ENCODE results near the gene DPP10.

Gene DPP10

DNA sequence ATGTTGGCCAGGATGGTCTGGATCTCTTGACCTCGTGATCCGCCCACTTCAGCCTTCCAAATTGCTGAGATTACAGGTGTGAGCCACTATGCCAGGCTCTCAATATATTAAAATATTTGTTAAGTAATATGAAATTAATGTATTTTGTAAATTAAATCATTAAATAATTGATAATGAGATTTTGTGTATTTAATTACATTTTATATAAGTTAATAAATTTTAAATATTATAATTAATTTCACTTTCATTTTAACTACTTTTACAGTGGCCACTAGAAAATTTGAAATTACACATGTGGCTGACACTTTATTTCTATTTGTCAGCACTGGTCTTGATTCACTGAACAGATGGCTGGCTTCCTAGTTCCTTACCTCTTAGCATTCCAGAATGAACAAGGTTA lies 102.6 kb downstream of the DPP10 start:
- H3K4me3 ChIP-seq (ENCODE audit: low read depth, low read length), result no peak overlapping the region
- DNase-seq (ENCODE audit: low read depth), result no peak
- TF ChIP-seq, protein P1, sequence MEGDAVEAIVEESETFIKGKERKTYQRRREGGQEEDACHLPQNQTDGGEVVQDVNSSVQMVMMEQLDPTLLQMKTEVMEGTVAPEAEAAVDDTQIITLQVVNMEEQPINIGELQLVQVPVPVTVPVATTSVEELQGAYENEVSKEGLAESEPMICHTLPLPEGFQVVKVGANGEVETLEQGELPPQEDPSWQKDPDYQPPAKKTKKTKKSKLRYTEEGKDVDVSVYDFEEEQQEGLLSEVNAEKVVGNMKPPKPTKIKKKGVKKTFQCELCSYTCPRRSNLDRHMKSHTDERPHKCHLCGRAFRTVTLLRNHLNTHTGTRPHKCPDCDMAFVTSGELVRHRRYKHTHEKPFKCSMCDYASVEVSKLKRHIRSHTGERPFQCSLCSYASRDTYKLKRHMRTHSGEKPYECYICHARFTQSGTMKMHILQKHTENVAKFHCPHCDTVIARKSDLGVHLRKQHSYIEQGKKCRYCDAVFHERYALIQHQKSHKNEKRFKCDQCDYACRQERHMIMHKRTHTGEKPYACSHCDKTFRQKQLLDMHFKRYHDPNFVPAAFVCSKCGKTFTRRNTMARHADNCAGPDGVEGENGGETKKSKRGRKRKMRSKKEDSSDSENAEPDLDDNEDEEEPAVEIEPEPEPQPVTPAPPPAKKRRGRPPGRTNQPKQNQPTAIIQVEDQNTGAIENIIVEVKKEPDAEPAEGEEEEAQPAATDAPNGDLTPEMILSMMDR (IDR thresholded peaks at IDR 0.05; ENCODE audit: control insufficient read depth, extremely low read depth, insufficient read depth), result no peak

DNA sequence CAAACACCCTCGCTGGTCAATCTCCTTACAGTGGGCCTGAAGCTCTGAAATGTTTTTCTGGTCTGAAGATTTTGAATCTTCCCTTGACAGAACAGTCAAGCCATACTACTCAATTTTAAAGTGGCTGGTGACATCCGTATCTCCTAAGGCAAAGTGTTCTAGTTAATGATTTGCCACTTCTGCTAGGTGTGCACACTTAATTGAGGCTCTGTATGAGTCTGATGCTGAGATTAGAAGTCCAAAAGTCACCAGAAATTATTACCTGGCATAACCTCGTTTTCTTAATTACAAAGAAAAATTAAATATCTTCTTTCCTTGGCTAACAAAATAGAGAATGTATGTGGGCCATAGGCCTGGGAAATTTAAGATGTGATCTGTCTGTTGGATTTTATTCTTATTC lies 104.1 kb downstream of the DPP10 start:
- no peak overlapping the region for H3K4me3 ChIP-seq (ENCODE audit: low read depth, low read length)
- DNase-seq (ENCODE audit: low read depth), result no peak
- TF ChIP-seq, protein P1 (IDR thresholded peaks at IDR 0.05; ENCODE audit: control insufficient read depth, extremely low read depth, insufficient read depth), result no peak

DNA sequence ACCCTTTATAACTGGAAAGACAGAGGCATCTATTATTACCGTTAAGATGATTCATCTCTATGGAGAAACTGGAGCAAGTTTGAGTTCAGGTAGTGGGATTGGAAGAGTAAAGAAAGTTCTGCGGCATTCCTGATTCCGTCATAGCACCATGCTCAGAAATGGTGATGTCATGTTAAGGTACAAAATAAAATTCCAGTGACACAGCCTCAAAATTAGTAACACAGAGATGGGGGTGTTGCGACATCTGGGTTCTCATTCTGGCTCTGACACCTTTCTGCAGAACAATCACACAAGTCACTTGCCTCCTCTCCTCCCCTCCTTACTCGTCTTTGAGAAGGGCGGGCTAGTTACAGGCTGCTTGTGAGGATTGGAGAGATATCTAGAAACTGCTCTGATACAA lies 105.7 kb downstream of the DPP10 start:
- DNase-seq (ENCODE audit: low read depth), result no peak
- TF ChIP-seq, protein P1 (IDR thresholded peaks at IDR 0.05; ENCODE audit: control insufficient read depth, extremely low read depth, insufficient read depth), result no peak
- no peak overlapping the region for H3K4me3 ChIP-seq (ENCODE audit: low read depth, low read length)

DNA sequence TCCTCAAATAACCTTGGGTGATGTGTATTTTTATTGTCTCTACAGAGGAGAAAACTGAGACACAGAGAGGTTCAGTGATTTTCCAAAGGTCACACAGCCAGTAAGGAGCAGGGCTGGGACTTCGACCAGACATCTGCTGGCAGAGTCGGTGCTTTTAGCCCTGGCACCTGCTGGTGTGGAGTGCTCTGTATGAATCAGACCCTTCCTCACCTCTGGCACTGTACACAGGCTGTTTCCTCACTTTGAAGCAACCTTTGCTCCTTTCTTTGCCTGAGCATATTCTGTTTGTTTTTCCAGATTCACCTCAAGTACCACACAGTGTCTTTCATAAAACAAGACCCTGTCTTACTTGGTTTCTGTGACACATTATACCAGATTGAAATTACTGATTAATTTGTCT lies 107.9 kb downstream of the DPP10 start:
- TF ChIP-seq, protein P1 (IDR thresholded peaks at IDR 0.05; ENCODE audit: control insufficient read depth, extremely low read depth, insufficient read depth), result no peak
- no peak overlapping the region for H3K4me3 ChIP-seq (ENCODE audit: low read depth, low read length)
- DNase-seq (ENCODE audit: low read depth), result no peak

DNA sequence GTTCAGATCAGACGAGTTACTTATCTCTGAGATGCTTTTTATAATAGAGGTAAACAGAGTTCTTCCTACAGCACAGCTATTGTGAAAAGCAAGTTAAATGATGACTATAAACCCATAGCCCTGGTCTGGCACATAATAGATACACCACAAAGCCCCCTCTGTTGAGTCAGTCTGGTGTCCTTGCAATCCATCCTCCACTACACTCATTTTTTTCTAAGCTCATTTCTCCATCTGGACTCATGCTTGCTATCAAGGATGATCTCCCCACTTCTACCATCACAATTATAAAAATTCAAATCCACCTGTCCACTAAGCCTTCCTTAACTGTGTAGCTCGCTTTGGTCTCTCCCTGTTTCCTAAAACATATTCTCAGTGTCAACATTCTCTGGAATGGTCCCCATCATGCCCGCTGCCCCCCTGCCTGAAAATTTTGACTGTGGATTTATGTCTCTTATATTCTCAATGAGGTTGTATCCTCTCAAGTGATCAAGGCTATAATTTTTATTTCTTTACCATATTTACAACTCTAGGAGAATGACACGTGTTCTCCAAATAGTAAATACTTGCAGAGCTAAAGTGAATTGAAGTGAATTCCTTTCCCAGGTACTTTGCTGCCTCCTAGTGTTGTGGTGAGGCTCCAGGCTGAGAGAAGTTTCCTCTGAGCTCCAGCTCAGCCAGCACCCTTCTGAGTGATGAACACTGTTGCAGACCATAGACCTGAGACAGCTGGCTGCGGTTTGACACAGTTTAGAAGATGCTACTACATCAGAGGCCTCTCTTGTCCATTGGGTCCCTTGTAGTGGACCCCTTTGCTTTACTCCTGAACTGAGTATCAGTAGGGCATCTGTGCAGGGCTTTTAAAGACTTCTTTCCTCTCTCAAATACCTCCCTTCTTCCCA lies 108.7 kb downstream of the DPP10 start:
- TF ChIP-seq, protein P1 (IDR thresholded peaks at IDR 0.05; ENCODE audit: control insufficient read depth, extremely low read depth, insufficient read depth), result peak; percentile 82
- DNase-seq (ENCODE audit: low read depth), result peak; percentile 38
- H3K4me3 ChIP-seq (ENCODE audit: low read depth, low read length), result no peak overlapping the region

- H3K4me3 ChIP-seq (ENCODE audit: low read depth, low read length), result no peak overlapping the region
- no peak for DNase-seq (ENCODE audit: low read depth)
- TF ChIP-seq, protein P1 (IDR thresholded peaks at IDR 0.05; ENCODE audit: control insufficient read depth, extremely low read depth, insufficient read depth), result no peak
Observed at GRCh38 chr2:114553027-114553426, 110.6 kb downstream of the DPP10 start.

DNA sequence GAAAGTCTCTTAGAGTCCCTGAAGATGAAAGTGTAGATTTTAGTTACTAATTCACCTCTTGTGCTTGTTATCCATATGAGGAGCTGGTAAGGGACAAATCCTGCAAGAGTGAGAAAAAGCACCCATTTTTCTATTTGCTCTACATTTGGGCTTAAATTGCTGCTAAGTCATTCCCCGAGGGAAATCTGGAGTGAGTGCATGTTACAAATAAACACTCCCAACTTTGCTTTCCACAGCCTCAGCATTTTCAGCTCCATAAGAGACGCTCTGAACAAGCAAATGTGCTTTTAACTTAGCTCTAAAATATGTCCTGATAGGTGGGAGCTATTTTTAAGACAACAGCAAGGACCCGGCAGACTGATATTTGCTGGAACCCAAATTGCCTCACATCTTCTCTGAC lies 126.7 kb downstream of the DPP10 start:
- no peak overlapping the region for H3K4me3 ChIP-seq (ENCODE audit: low read depth, low read length)
- TF ChIP-seq, protein P1 (IDR thresholded peaks at IDR 0.05; ENCODE audit: control insufficient read depth, extremely low read depth, insufficient read depth), result no peak
- no peak for DNase-seq (ENCODE audit: low read depth)
